ENCODE results near the gene SNRNP70. TPM values are rescaled to one million over a fixed set of nuclear protein-coding genes. Genes with fewer than 3 reads are reported as not detected.

SNRNP70 gene
- total and polyA plus RNA-seq, 2 of the 13 experiments (the other 11 are each of a cell fraction or from before 2014, with no cell fraction given), result 150 to 210 TPM

GRCh38 chr19:49111218-49111998 is 26.2 kb downstream of the SNRNP70 start:
- TF ChIP-seq GMEB1 (CRISPR knock-in tag; IDR thresholded peaks at IDR 0.05; ENCODE audit: borderline replicate concordance) (no peak), ARID4A (CRISPR knock-in tag; IDR thresholded peaks at IDR 0.05; ENCODE audit: borderline replicate concordance) (no peak), ARID3A (IDR thresholded peaks at IDR 0.05; ENCODE audit: low read depth, low read length) (no peak), ZNF276 (CRISPR knock-in tag; IDR thresholded peaks at IDR 0.05; ENCODE audit: low read depth) (no peak), ZNF121 (CRISPR knock-in tag; IDR thresholded peaks at IDR 0.05) (peak; percentile 34; the same call in 1 of the 2 replicates), RORA (CRISPR knock-in tag; IDR thresholded peaks at IDR 0.05) (no peak), CEBPB (IDR thresholded peaks at IDR 0.05; ENCODE audit: borderline replicate concordance, low read depth, low read length) (peak; percentile 47; the same call in 1 of the 2 replicates), ZNF841 (CRISPR knock-in tag; IDR thresholded peaks at IDR 0.05; ENCODE audit: borderline replicate concordance) (no peak), ZNF605 (CRISPR knock-in tag; IDR thresholded peaks at IDR 0.05) (no peak)
- Histone ChIP-seq H3K27me3 (ENCODE audit: control insufficient read depth in 1 of 2, insufficient read depth in 2 of 2, low read length in 2 of 2) (no peaks in the 10 kb centered on the region), H3K4me1 (ENCODE audit: insufficient read depth, low read length) (peaks cover 30% of the 10 kb centered on the region), H3K27ac (ENCODE audit: extremely low read length, insufficient read depth, low read length) (no peak overlapping the region), H3K79me2 (ENCODE audit: insufficient read depth, low read length) (no peaks in the 10 kb centered on the region), H3K36me3 (replicated peaks in 1 of 2; ENCODE audit: control insufficient read depth in 1 of 2, insufficient read depth in 2 of 2, low read length in 2 of 2) (peaks cover 9 to 29% of the 10 kb centered on the region in 2 experiments; a peak in 4 of 5 replicates), H3K4me3 (replicated peaks in 1 of 3; ENCODE audit: insufficient read depth in 1 of 3, low read depth in 2 of 3, low read length in 3 of 3) (no peak overlapping the region), H3K9me3 (ENCODE audit: low read length) (no peaks in the 10 kb centered on the region), H4K20me1 (ENCODE audit: insufficient read depth, low read length) (peaks cover 10% of the 10 kb centered on the region), H2AFZ (ENCODE audit: low read length) (no peak overlapping the region), H3K4me2 (ENCODE audit: low read depth, low read length) (no peak overlapping the region), H3K9ac (ENCODE audit: insufficient read depth, low read depth, low read length) (no peak overlapping the region)
- intact Hi-C loops (cut with micrococcal nuclease; ENCODE audit: unreplicated experiment), result no loop called here
- FAIRE-seq (no peak), ATAC-seq (no peak), DNase-seq (ENCODE audit: low spot score) (no peak)
- in situ Hi-C loops (cut with HindIII; ENCODE audit: extremely low pct_ligation_motif_present, low pct_unique_long_range_greater_than_20kb), result no loop called here
- 85% methylated on average over 11 of the region's 11 CpGs for WGBS (ENCODE audit: low lambda C conversion rate)
- CTCF ChIA-PET (ENCODE audit: low intra/inter-chr PET ratio, low total read pairs), result no interaction called here
- POLR2A ChIA-PET, result no interaction called here
- no TSS peak for BruUV-seq (replicated peaks)
